T-helper 22 cell (primary cell): ENCODE measurements around the gene STARD3NL.
"Not testable (repeated sequence)": the region's sequence is repeated elsewhere in the genome, so short reads cannot be mapped to it uniquely, and the experiment has no call there.

Source experiments
- DNase-seq: peaks from one replicate; pipeline ENCODE4 v3.0.0-alpha.2; 2020; ENCODE audit warnings: low read depth

STARD3NL gene

DNA sequence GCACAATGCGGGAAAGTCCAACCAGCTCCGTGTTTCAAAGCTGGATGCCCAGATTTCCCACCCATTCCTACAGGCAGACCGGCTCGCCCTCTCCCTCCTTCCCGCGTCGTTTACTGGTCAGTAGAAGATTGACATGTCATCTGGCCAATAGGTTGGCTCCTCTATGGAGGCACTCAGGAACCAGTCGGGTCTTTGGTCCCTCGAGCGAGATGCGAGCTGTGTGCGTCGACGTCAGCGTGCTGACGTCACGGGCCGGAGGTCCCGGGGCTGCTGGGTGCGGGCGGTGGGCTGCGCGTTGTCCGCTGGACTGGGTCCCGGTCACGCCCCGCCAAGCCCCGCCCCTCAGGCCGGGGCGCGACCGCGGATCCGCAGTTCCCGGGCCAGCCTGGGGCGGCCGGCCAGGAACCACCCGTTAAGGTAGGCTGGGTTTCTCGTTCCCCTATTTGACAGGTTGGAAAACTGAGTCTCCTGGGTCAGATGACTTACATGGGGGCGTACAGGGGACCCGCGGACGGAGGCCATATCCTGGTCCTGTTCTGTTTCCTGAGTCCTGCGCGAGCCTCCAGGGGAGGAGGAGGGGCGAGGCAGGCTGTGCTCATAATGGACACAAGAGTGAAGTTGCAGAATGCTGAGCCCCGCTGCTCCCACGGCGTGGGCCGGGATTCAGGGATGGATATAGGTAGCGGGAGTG is at the start of gene STARD3NL:
STARD3NL (plus strand) TSS at position 242 of the 691 bp plus-strand sequence. CDS start 29,260 bp downstream, outside the sequence.
- DNase-seq: peak; percentile 92

DNA sequence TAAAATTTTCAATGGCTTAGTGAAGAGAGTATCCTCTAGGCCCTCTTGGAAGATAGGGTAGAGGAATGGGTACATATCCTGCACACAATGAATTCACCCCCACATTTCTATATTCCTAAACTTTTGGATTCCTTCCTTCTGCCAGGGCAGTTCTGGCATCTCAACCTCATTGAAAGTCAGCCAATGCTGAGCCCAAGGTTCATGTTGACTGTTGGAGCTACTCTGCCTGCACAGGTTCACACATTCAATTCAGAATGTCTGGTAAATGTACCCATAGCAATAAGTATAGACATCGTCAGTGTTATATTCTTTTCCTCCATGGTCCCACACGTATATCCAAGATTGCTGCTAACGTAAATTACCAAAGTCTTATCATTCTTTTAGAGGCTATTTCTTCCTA is 48.9 kb upstream of the STARD3NL start:
- no peak for DNase-seq

DNA sequence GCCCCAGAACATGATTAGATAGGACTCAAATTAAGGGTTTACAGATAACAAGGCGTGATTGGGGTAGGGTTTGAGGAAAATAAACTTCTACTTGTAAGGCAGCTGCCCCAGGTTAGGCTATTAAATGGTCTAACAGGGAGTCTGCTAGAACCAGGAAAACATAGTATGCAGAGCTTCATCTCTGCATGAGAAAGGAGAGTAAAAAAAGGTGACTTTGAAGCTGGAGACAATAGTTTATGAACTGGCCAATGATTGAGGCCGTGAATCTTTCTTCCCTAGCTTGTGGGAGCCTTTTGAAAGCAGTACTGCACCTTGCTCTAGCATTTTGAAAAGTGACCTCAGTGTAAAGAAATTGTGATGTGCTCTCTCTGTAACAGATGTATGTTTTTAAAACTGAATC is 48.5 kb upstream of the STARD3NL start:
- DNase-seq: no peak

DNA sequence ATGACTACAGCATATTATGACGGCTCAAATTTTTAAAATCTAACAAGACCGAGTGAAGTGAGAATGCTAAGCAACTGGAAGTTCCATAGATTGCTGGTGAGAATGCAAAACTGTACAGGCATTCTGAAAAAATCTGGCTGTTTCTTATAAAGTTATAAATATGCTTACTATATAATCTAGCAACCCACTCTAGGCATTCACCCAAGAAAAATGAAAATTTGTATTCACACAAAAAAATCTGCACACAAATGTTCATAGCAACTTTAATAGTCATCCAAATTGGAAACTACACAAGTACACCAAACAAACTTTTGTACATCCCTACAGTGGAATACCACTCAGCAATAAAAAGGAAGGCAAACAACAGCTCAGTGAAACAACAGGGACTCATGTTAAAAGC is 39.9 kb upstream of the STARD3NL start:
- DNase-seq: no peak

GRCh38 chr7:38141187-38141586 is 36.9 kb upstream of the STARD3NL start:
- no peak for DNase-seq

DNA sequence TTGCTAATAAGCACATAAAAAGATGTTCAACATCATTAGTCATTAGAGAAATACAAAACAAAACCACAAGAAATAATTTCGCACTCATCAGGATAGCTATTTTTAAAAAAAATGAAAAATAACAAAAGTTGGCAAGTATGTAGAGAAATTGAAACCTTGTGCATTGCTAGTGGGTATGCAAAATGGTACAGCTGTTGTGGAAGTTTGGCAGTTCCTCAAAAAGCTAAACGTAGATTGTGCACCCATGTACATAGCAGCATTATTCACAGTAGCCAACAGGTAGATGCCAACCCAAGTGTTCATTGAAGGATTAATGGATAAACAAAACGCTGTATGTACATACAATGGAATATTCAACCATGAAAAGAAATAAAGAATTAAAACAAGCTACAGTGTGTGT is 35.3 kb upstream of the STARD3NL start:
- DNase-seq: no peak

- no peak for DNase-seq
These were observed 31.0 kb upstream of the STARD3NL start for GRCh38 chr7:38147005-38147404.

DNA sequence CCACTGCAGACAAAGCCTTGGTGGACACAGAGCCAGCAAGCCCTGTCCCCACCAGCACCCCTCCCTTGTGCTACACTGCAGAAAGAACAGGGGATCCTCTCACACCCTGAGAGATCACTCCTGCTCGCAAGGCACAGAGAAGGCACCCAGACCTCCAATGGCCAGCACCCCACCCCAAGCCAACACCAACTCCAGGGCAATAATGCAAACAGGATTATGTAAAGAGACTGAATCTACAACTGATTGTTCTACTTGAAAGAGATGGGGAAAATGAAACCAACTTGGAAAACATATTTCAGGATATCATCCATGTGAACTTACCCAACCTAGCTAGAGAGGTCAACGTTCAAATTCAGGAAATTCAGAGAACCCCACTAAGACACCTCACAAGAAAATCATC is 26.5 kb upstream of the STARD3NL start:
- no peak for DNase-seq

GRCh38 chr7:38153515-38153914 is 24.5 kb upstream of the STARD3NL start:
- no peak for DNase-seq

GRCh38 chr7:38154278-38154677 is 23.8 kb upstream of the STARD3NL start:
- DNase-seq: no peak

GRCh38 chr7:38160003-38160571 is 18.0 kb upstream of the STARD3NL start:
- DNase-seq: no peak

- DNase-seq: no peak
These were observed 16.0 kb upstream of the STARD3NL start for GRCh38 chr7:38162036-38162435.

GRCh38 chr7:38163671-38164070 is 14.4 kb upstream of the STARD3NL start:
- no peak for DNase-seq

GRCh38 chr7:38168890-38169570 is 9.0 kb upstream of the STARD3NL start:
- DNase-seq: no peak

DNA sequence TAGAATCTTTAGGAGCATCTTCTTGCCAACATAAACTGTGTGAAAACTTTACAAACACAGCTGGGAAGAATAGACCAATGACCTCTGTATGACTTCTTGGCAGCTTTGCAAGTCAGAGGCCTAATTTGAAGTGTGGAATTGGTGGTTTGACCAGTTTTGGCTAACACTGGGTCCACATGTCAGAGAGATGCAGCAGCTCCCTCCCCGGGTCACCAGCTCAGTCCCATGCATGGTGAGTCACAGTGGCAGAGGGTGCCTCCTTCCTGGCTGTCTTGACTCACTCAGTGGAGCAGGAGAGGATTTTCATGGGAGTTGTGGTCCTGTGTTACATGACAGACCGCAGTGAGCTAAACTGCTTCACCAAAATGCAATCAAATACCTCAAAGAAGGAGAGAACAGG is 8.2 kb upstream of the STARD3NL start:
- DNase-seq: no peak

DNA sequence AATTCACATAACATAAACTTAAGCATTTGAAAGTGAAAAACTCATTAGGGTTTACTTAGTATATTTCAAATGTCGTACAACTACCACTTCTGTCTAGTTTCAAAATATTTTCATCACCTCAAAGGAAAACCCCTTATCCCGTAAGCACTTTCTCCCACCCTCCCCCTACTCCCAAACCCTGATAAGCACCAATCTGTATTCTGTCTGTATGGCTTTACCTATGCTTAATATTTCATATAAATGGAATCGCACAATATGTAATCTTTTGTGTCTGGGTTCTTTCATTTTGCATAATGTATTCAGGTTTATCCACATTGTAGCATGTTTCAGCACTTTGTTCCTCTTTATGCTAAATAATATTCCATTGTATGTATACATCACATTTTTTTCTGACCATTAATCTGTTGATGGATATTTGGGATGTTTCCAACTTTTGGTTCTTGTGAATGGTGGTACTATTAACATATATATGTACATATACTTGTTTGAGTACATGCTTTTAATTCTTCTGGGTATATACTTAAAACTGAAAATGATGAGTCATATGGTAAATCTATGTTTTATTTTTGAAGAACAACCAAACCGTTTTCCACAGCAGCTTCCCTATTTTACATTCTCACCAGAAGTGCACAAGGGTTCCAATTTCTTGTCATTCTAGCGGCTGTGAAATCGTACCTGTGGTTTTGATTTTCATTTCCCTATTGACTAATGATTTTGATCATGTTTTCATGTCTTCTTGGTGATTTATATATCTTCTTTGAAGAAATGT is 6.2 kb upstream of the STARD3NL start:
- no peak for DNase-seq

DNA sequence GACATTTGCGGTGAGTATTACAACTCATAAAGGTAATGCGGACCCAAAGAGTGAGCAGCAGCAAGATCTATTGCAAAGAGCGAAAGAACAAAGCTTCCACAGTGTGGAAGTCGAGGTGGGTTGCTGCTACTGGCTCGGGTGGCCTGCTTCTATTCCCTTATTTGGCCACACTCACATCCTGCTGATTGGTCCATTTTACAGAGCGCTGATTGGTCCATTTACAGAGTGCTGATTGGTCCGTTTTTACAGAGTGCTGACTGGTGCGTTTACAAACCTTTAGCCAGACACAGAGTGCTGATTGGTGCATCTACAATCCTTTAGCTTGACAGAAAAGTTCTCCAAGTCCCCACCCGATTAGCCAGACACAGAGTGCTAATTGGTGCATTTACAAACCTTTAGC is 2.5 kb upstream of the STARD3NL start:
- DNase-seq: not testable (repeated sequence)

- DNase-seq: no peak
These were observed 433 bp upstream of the STARD3NL start for GRCh38 chr7:38177621-38178003.

- no peak for DNase-seq
These were observed 775 bp downstream of the STARD3NL start for GRCh38 chr7:38178695-38179344.

DNA sequence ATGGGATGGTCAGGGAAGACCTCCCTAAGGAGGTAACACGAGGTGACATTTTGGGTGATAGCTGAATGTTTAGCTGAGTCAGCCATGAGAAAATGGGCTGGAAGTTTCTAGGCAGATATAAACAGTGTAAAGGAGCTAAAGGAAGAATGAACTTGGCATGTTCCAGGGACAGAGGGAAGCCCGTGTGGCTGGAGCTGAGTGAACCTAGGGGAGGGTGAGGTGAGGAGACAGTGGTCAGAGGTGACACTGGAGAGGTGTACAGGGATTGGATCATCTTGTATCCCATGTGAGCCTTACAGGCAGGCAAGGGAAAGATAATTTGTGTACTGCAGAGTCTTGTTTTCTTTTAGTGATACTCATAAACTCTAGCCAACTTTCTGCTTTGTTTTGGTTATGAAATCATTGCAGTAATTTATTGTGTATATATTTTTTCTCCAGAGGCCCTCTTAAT is 1.8 kb downstream of the STARD3NL start:
- no peak for DNase-seq

DNA sequence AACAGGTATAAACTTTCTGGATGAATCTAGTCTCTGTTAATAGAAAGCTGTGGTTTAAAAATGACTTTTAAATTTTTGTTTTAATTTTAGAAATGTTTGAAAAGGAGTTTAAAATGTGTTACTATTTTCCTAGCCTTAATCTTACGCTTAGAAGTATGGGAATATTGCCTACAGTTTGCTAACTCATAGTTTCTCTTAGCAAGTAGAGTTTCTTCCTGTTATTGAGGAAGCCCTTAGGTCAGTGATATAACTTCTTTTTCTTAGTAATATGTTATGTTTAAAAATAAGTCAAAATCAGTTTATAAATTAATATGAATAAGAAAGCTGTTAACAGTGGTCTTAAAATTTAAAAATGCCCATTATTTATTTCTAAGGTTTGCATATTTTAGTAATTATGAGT is 3.1 kb downstream of the STARD3NL start:
- DNase-seq: no peak

GRCh38 chr7:38182450-38182849 is 4.4 kb downstream of the STARD3NL start:
- no peak for DNase-seq
